Kidney (tissue), 14 donors: ENCODE measurements around the gene MGST3. TPM values are rescaled to one million over a fixed set of nuclear protein-coding genes. Genes with fewer than 3 reads are reported as not detected.

Experiments used
- DNase-seq, 5 donors: peaks; one replicate each; pipeline ENCODE4 v3.0.0-alpha.2; 2013 to 2020
- FAIRE-seq: peaks from 2 replicates; lab custom pipeline; 2012; peaks lifted over from hg19 to GRCh38; lab: Jason Lieb, UNC
- H3K27ac ChIP-seq, 2 donors: one replicate each; pipeline ENCODE4 v1.7.0; 2013; ENCODE audit warnings: low read depth in 2 of 2, low read length in 2 of 2, inconsistent platforms in 1 of 2
- H3K27me3 ChIP-seq: one replicate; pipeline ENCODE4 v1.7.1; 2013; ENCODE audit warnings: low read length, inconsistent platforms; ENCODE audit not compliant: control insufficient read depth, insufficient read depth
- H3K36me3 ChIP-seq, 3 donors: one replicate each; pipeline versions ENCODE4 v1.7.0 to v1.7.1; 2013; ENCODE audit warnings: low read length in 3 of 3, control low read depth in 1 of 3, inconsistent platforms in 1 of 3; ENCODE audit not compliant: insufficient read depth in 3 of 3, control insufficient read depth in 2 of 3
- H3K4me1 ChIP-seq, 3 donors: one replicate each; pipeline versions ENCODE4 v1.7.0 to v1.7.1; 2013; ENCODE audit warnings: low read length in 3 of 3, inconsistent platforms in 1 of 3, low read depth in 1 of 3; ENCODE audit not compliant: control insufficient read depth in 2 of 3, insufficient read depth in 2 of 3
- H3K4me3 ChIP-seq, 3 donors: one replicate each; pipeline versions ENCODE4 v1.7.0 to v1.8.1; 2013; ENCODE audit warnings: low read length in 3 of 3, control low read depth in 1 of 3, inconsistent platforms in 1 of 3
- H3K9ac ChIP-seq, 3 donors: one replicate each; pipeline versions ENCODE4 v1.7.0 to v1.7.1; 2013; ENCODE audit warnings: low read length in 3 of 3, control low read depth in 1 of 3, inconsistent platforms in 1 of 3
- H3K9me3 ChIP-seq, 3 donors: one replicate each; pipeline versions ENCODE4 v1.7.0 to v1.7.1; 2013; ENCODE audit warnings: low read length in 3 of 3, control low read depth in 1 of 3, inconsistent platforms in 1 of 3; ENCODE audit not compliant: control insufficient read depth in 2 of 3, insufficient read depth in 1 of 3
- intact Hi-C: fragments of 100-400 bp; cut with DNase I; formaldehyde crosslinking; loops from one replicate; pipeline ENCODE4 v1.11.1; 2022
- polyA plus RNA-seq: library from polyadenylated mRNA; stranded (reverse); fragments of 350-450 nt; fragmentation: Illumina TruSeq; extraction: RNeasy Lipid Tissue Mini Kit (QIAGEN cat#74804); gene quantifications from one replicate; pipeline ENCODE4 v1.2.3, GENCODE V29; 2014; ENCODE audit warnings: low read depth, low replicate concordance; ENCODE audit not compliant: insufficient read depth
- total RNA-seq: library from RNA; stranded (reverse); fragmentation: NEBNext Ultra II Directional; extraction: Animal tissue kit (Norgen Biotek cat#: 25700); gene quantifications from one replicate; pipeline ENCODE4 v1.2.1, GENCODE V29; 2021
- TF ChIP-seq, protein P1 (sequence below): IDR thresholded peaks from 3 replicates; pipeline ENCODE4 v1.5.1; 2012; ENCODE audit warnings: mild to moderate bottlenecking, moderate library complexity, borderline replicate concordance; ENCODE audit not compliant: insufficient read depth; ENCODE audit errors: extremely low read depth
- donor health status: control.
- donor health status: control.
- donor health status: control.
- donor health status: control.
- donor health status: control.
- donor health status: DM: yes; HTN: yes; CAD: no.
- donor health status: Normal renal cell carcinoma (clear cell type).

MGST3 gene
- total and polyA plus RNA-seq, 2 donors from 2014 or later = 296 to 545 TPM

DNA sequence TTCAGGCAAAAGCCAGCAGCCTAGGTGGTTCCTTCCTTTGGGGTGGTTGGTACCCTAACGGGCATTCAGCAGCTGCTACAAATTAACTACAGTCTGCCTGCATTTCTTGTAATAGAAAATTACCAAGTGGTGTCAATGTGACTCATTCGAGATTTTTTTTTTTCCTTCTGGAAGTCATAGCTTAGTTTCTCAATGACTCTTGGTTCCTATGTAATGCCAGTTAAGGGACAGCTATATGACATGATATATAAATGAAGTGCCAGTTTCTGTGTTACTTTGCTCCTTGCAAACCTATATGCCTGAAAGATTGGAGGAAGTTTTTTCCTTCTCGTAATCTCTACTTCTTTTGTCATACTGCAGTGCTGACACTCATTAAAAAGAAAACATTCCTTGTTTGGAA lies 2.6 kb downstream of the MGST3 start:
- no peaks in the 10 kb centered on the region for H3K9me3 ChIP-seq
- H3K9ac ChIP-seq = no peak overlapping the region
- no peak for DNase-seq
- H3K36me3 ChIP-seq = no peaks in the 10 kb centered on the region
- H3K27me3 ChIP-seq = no peaks in the 10 kb centered on the region
- TF ChIP-seq, protein P1, sequence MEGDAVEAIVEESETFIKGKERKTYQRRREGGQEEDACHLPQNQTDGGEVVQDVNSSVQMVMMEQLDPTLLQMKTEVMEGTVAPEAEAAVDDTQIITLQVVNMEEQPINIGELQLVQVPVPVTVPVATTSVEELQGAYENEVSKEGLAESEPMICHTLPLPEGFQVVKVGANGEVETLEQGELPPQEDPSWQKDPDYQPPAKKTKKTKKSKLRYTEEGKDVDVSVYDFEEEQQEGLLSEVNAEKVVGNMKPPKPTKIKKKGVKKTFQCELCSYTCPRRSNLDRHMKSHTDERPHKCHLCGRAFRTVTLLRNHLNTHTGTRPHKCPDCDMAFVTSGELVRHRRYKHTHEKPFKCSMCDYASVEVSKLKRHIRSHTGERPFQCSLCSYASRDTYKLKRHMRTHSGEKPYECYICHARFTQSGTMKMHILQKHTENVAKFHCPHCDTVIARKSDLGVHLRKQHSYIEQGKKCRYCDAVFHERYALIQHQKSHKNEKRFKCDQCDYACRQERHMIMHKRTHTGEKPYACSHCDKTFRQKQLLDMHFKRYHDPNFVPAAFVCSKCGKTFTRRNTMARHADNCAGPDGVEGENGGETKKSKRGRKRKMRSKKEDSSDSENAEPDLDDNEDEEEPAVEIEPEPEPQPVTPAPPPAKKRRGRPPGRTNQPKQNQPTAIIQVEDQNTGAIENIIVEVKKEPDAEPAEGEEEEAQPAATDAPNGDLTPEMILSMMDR = no peak
- peak overlapping the region in 2 of 3 donors; percentile 21 to 31 for H3K4me3 ChIP-seq
- intact Hi-C loops = no loop called here
- peaks cover 6 to 36% (median 17%) of the 10 kb centered on the region in 3 donors for H3K4me1 ChIP-seq
- no peak for FAIRE-seq
- peak overlapping the region in 1 of 2 donors; percentile 45 for H3K27ac ChIP-seq

GRCh38 chr1:165634154-165634921 lies 3.3 kb downstream of the MGST3 start:
- Histone ChIP-seq H3K27me3 (no peaks in the 10 kb centered on the region), H3K27ac (peak overlapping the region; percentile 47 to 74), H3K4me3 (peak overlapping the region in 1 of 3 donors; percentile 21), H3K36me3 (no peaks in the 10 kb centered on the region), H3K9me3 (no peaks in the 10 kb centered on the region), H3K9ac (peak overlapping the region in 1 of 3 donors; percentile 31), H3K4me1 (peaks cover 6 to 36% (median 21%) of the 10 kb centered on the region in 3 donors)
- DNase-seq (no peak), FAIRE-seq (no peak)
- TF ChIP-seq, protein P1 = no peak
- intact Hi-C loops = no loop called here

DNA sequence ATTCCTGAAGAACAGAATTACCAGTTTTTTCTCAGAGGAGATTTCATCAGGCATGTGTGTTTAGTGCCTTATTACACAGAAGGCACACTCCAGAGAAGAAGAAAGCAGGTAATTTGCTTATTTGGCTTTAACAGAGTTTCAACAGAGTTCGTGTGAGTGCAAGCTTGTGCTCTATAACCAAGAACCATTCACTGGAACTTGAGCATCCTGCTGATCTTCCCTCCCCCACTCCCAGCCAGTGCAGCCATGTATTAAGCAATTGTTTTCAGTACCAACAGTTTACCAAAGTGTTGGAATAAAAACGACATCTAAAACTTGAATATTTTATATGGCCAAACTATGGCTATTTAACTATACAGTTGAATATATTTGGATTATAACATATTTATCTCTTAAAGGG lies 4.3 kb downstream of the MGST3 start:
- intact Hi-C loops = no loop called here
- H3K4me1 ChIP-seq = peaks cover 6 to 31% (median 26%) of the 10 kb centered on the region in 3 donors
- H3K36me3 ChIP-seq = peaks cover 0 to 3% (median 0%) of the 10 kb centered on the region in 3 donors
- TF ChIP-seq, protein P1 = no peak
- no peak overlapping the region for H3K27ac ChIP-seq
- no peak overlapping the region for H3K4me3 ChIP-seq
- H3K9me3 ChIP-seq = no peaks in the 10 kb centered on the region
- no peak overlapping the region for H3K9ac ChIP-seq
- DNase-seq = peak in 2 of 5 donors; percentile 52 to 64
- no peaks in the 10 kb centered on the region for H3K27me3 ChIP-seq
- FAIRE-seq = no peak
